HG03432 (cell line): ENCODE measurements around the gene RAD51AP2.
"Not testable (repeated sequence)": the region's sequence is repeated elsewhere in the genome, so short reads cannot be mapped to it uniquely, and the experiment has no call there.

ENCODE experiments used
- ATAC-seq: cut with Tn5 transposase; IDR thresholded peaks from one replicate; pipeline ENCODE4 v1.9.1; 2021; ENCODE audit warnings: mild to moderate bottlenecking, moderate library complexity; ENCODE audit not compliant: unreplicated experiment

The RAD51AP2 gene

GRCh38 chr2:17518212-17519154 lies at the start of gene RAD51AP2:
RAD51AP2 (minus strand) TSS chr2:17518440; CDS start chr2:17518415, 25 bp downstream.
- peak; percentile 90 for ATAC-seq

- ATAC-seq: not testable (repeated sequence)
Observed at GRCh38 chr2:17565726-17566125, 47.5 kb upstream of the RAD51AP2 start.

- ATAC-seq: no peak
Observed at GRCh38 chr2:17558878-17559277, 40.6 kb upstream of the RAD51AP2 start.

GRCh38 chr2:17558053-17558452 lies 39.8 kb upstream of the RAD51AP2 start:
- ATAC-seq: no peak

- ATAC-seq: no peak
Observed at GRCh38 chr2:17557596-17557995, 39.4 kb upstream of the RAD51AP2 start.

GRCh38 chr2:17555150-17555549 lies 36.9 kb upstream of the RAD51AP2 start:
- ATAC-seq: no peak

GRCh38 chr2:17550907-17551306 lies 32.7 kb upstream of the RAD51AP2 start:
- ATAC-seq: no peak

GRCh38 chr2:17547737-17548136 lies 29.5 kb upstream of the RAD51AP2 start:
- ATAC-seq: no peak

GRCh38 chr2:17547237-17547636 lies 29.0 kb upstream of the RAD51AP2 start:
- no peak for ATAC-seq

- ATAC-seq: no peak
Observed at GRCh38 chr2:17545680-17546613, 27.7 kb upstream of the RAD51AP2 start.

GRCh38 chr2:17544256-17544655 lies 26.0 kb upstream of the RAD51AP2 start:
- no peak for ATAC-seq

- no peak for ATAC-seq
Observed at GRCh38 chr2:17543848-17544247, 25.6 kb upstream of the RAD51AP2 start.

GRCh38 chr2:17543131-17543660 lies 25.0 kb upstream of the RAD51AP2 start:
- ATAC-seq: no peak

GRCh38 chr2:17542471-17542870 lies 24.2 kb upstream of the RAD51AP2 start:
- ATAC-seq: no peak

- no peak for ATAC-seq
Observed at GRCh38 chr2:17541531-17541950, 23.3 kb upstream of the RAD51AP2 start.

- ATAC-seq: no peak
Observed at GRCh38 chr2:17540813-17541530, 22.7 kb upstream of the RAD51AP2 start.

GRCh38 chr2:17540093-17540812 lies 22.0 kb upstream of the RAD51AP2 start, which contains the start of gene VSNL1:
VSNL1 (plus strand) TSS chr2:17540696; CDS start chr2:17592075, 51,379 bp downstream.
- ATAC-seq: no peak

GRCh38 chr2:17539611-17540092 lies 21.4 kb upstream of the RAD51AP2 start:
- no peak for ATAC-seq

- peak; percentile 74 for ATAC-seq
Observed at GRCh38 chr2:17538844-17539554, 20.8 kb upstream of the RAD51AP2 start.
